HCT116 (cell line): Measurements from ENCODE around the gene TTC12. TPM values are rescaled to one million over a fixed set of nuclear protein-coding genes. Genes with fewer than 3 reads are reported as not detected.

ENCODE experiments used
- ATAC-seq: fragments of 200-7000 bp; cut with Tn5 transposase; 2 replicates; pipeline ENCODE4 v1.9.1; 2020; ENCODE audit warnings: mild to moderate bottlenecking, moderate library complexity
- BruUV-seq: library from RNA; stranded (reverse); fragments of 400-500 nt; replicated peaks from 2 replicates; lab custom pipeline; 2021; lab: Mats Ljungman, UMichigan
- CTCF ChIA-PET: fragments of 300-600 bp; sonication (Branson Sonifier 250); formaldehyde crosslinking; loops from one replicate; lab custom pipeline; 2021; ENCODE audit warnings: antibody characterized with exemption; lab: Charles Lee
- POLR2A ChIA-PET: fragments of 300-600, 350-600 bp; sonication (Branson Sonifier 250); formaldehyde crosslinking; loops from one replicate; lab custom pipeline; 2021; ENCODE audit warnings: antibody characterized with exemption; lab: Charles Lee
- RAD21 ChIA-PET, 2 experiments: fragments of 300-600 bp; sonication (Branson Sonifier 250); formaldehyde crosslinking; loops; one replicate each; lab custom pipeline; 2023; ENCODE audit warnings: low total read pairs in 2 of 2; ENCODE audit not compliant: uncharacterized antibody in 2 of 2, unreplicated experiment in 2 of 2, low non-redundant PET in 1 of 2; lab: Charles Lee
- DNase-seq: peaks from one replicate; pipeline ENCODE4 v3.0.0-alpha.2; 2010; ENCODE audit warnings: low read depth, low spot score
- H2AFZ ChIP-seq: fragments of 200-600 bp; shearing (Covaris generic), sonication (generic); 2 replicates; pipeline ENCODE4 v1.6.1; 2017; ENCODE audit warnings: low read depth, mixed run types, mixed read lengths, antibody characterized with exemption, low read length; ENCODE audit not compliant: poor library complexity, severe bottlenecking
- H3K27ac ChIP-seq: 2 replicates; pipeline ENCODE4 v1.5.1; 2012; ENCODE audit warnings: low read depth, low read length
- H3K27me3 ChIP-seq: fragments of 200-600 bp; sonication (generic); 2 replicates; pipeline ENCODE4 v1.6.1; 2016; ENCODE audit warnings: mixed run types, low read length, mixed read lengths; ENCODE audit not compliant: insufficient read depth
- H3K36me3 ChIP-seq, 2 experiments: fragments of 200-500 bp in 1 of 2; fragments of 200-600 bp in 1 of 2; sonication (Bioruptor generic) in 1 of 2; sonication (generic) in 1 of 2; 2 replicates each; pipeline versions ENCODE4 v1.5.1 to v1.6.1; 2014 to 2016; ENCODE audit warnings: low read length in 2 of 2, inconsistent platforms in 1 of 2, mixed read lengths in 1 of 2, mixed run types in 1 of 2; ENCODE audit not compliant: insufficient read depth in 2 of 2, control insufficient read depth in 1 of 2
- H3K4me1 ChIP-seq, 2 experiments: fragments of 200-600 bp in 1 of 2; sonication (generic) in 1 of 2; 2 replicates each; pipeline versions ENCODE4 v1.5.1 to v1.6.1; 2012 to 2017; ENCODE audit warnings: low read length in 2 of 2, inconsistent platforms in 1 of 2, mild to moderate bottlenecking in 1 of 2, mixed read lengths in 1 of 2, mixed run types in 1 of 2, moderate library complexity in 1 of 2; ENCODE audit not compliant: insufficient read depth in 2 of 2, control insufficient read depth in 1 of 2
- H3K4me2 ChIP-seq: fragments of 200-600 bp; sonication (generic); 2 replicates; pipeline ENCODE4 v1.6.1; 2017; ENCODE audit warnings: mixed run types, low read length, mixed read lengths
- H3K4me3 ChIP-seq, 2 experiments: fragments of 200-600 bp in 1 of 2; sonication (generic) in 1 of 2; replicated peaks in 1 of 2; 2 replicates each; pipeline ENCODE4 v1.5.1; 2011 to 2016; ENCODE audit warnings: low read length in 2 of 2, control low read depth in 1 of 2, low read depth in 1 of 2, mild to moderate bottlenecking in 1 of 2, mixed read lengths in 1 of 2, mixed run types in 1 of 2
- H3K79me2 ChIP-seq: fragments of 200-600 bp; sonication (generic); 2 replicates; pipeline ENCODE4 v1.6.1; 2017; ENCODE audit warnings: mild to moderate bottlenecking, mixed run types, low read length, moderate library complexity, mixed read lengths; ENCODE audit not compliant: insufficient read depth
- H3K9ac ChIP-seq: fragments of 200-600 bp; sonication (generic); 2 replicates; pipeline ENCODE4 v1.6.1; 2016; ENCODE audit warnings: low read length, mixed read lengths
- H3K9me2 ChIP-seq: fragments of 200-600 bp; sonication (generic), shearing (Covaris generic); 2 replicates; pipeline ENCODE4 v1.6.1; 2017; ENCODE audit warnings: mixed run types, mild to moderate bottlenecking, moderate library complexity; ENCODE audit not compliant: insufficient read depth
- H3K9me3 ChIP-seq, 2 experiments: fragments of 200-500 bp in 1 of 2; fragments of 200-600 bp in 1 of 2; sonication (Bioruptor generic) in 1 of 2; sonication (generic) in 1 of 2; 2 replicates each; pipeline ENCODE4 v1.6.1; 2014 to 2017; ENCODE audit warnings: low read length in 2 of 2, mixed read lengths in 2 of 2, inconsistent platforms in 1 of 2, low read depth in 1 of 2, mild to moderate bottlenecking in 1 of 2, mixed run types in 1 of 2, moderate library complexity in 1 of 2; ENCODE audit not compliant: control insufficient read depth in 1 of 2, insufficient read depth in 1 of 2
- H4K20me1 ChIP-seq: fragments of 200-600 bp; sonication (generic), shearing (Covaris generic); 2 replicates; pipeline ENCODE4 v1.6.1; 2017; ENCODE audit warnings: mixed run types, mild to moderate bottlenecking, moderate library complexity; ENCODE audit not compliant: insufficient read depth
- ATF3 ChIP-seq: IDR thresholded peaks from 2 replicates; pipeline ENCODE4 v1.6.1; 2012
- CBX3 ChIP-seq: IDR thresholded peaks from 2 replicates; pipeline ENCODE4 v1.6.1; 2012; ENCODE audit warnings: low read depth
- ELF1 ChIP-seq: IDR thresholded peaks from 2 replicates; pipeline ENCODE4 v1.6.1; 2012; ENCODE audit warnings: low read depth, borderline replicate concordance
- EZH2 ChIP-seq: fragments of 200-600 bp; sonication (generic); IDR thresholded peaks from 2 replicates; pipeline ENCODE4 v1.6.1; 2017; ENCODE audit warnings: antibody characterized with exemption, mixed run types
- POLR2A ChIP-seq: IDR thresholded peaks from 2 replicates; pipeline ENCODE4 v1.7.0; 2011; ENCODE audit warnings: borderline replicate concordance; ENCODE audit not compliant: insufficient read depth, insufficient read length; ENCODE audit errors: extremely low read depth
- POLR2AphosphoS5 ChIP-seq: IDR thresholded peaks from 2 replicates; pipeline ENCODE4 v1.6.1; 2011; ENCODE audit warnings: mild to moderate bottlenecking, low read depth, low read length, moderate library complexity
- RAD21 ChIP-seq: IDR thresholded peaks from 2 replicates; pipeline ENCODE4 v1.6.1; 2012; ENCODE audit warnings: low read depth, mild to moderate bottlenecking
- SP1 ChIP-seq: IDR thresholded peaks from 2 replicates; pipeline ENCODE4 v1.6.1; 2012; ENCODE audit warnings: low read depth
- TCF7L2 ChIP-seq: IDR thresholded peaks from 2 replicates; pipeline ENCODE4 v1.7.0; 2011; ENCODE audit warnings: borderline replicate concordance, inconsistent platforms; ENCODE audit not compliant: insufficient read depth, insufficient read length; ENCODE audit errors: extremely low read depth
- YY1 ChIP-seq: IDR thresholded peaks from 2 replicates; pipeline ENCODE4 v1.6.1; 2011; ENCODE audit warnings: low read length, low read depth, moderate library complexity, mild to moderate bottlenecking; ENCODE audit not compliant: insufficient replicate concordance; ENCODE audit errors: extremely low read depth
- ZBTB33 ChIP-seq: IDR thresholded peaks from 2 replicates; pipeline ENCODE4 v1.6.1; 2011; ENCODE audit warnings: mild to moderate bottlenecking, low read length, moderate library complexity; ENCODE audit not compliant: insufficient replicate concordance; ENCODE audit errors: extremely low read depth
- ZFX ChIP-seq: fragments of 450-650 bp; IDR thresholded peaks from 2 replicates; pipeline ENCODE4 v1.6.1; 2017
- intact Hi-C: fragments of 100-400 bp; cut with micrococcal nuclease; formaldehyde crosslinking; loops from 2 replicates; pipeline ENCODE4 v1.10.0; 2022
- total RNA-seq: library from RNA; stranded (reverse); gene quantifications from one replicate; pipeline ENCODE4 v1.2.1, GENCODE V29; 2021; ENCODE audit not compliant: unreplicated experiment
- TF ChIP-seq, protein P1 (sequence below): IDR thresholded peaks from 2 replicates; pipeline ENCODE4 v1.6.1; 2012; ENCODE audit warnings: low read depth
- TF ChIP-seq, protein P2 (sequence below), 3 experiments: fragments of 200-600 bp in 1 of 3; sonication (generic) in 1 of 3; IDR thresholded peaks in 2 of 3; conservative IDR thresholded peaks in 1 of 3; 2 replicates each; pipeline ENCODE4 v1.5.1; 2012 to 2017; ENCODE audit warnings: low read depth in 2 of 3, low read length in 2 of 3, antibody characterized with exemption in 1 of 3, borderline replicate concordance in 1 of 3, control low read depth in 1 of 3, mild to moderate bottlenecking in 1 of 3, mixed read lengths in 1 of 3, mixed run types in 1 of 3, moderate library complexity in 1 of 3; ENCODE audit not compliant: insufficient read depth in 1 of 3

TTC12 gene
- total RNA-seq, 1 experiment from 2014 or later: 12.6 TPM

GRCh38 chr11:113378692-113379091, 64.3 kb downstream of the TTC12 start:
- intact Hi-C loops: no loop called here

More at GRCh38 chr11:113378692-113379091, 64.3 kb downstream of the TTC12 start:
- Histone ChIP-seq H3K27me3 (no peaks in the 10 kb centered on the region), H3K27ac (no peak overlapping the region), H3K4me2 (no peak overlapping the region), H3K36me3 (no peaks in the 10 kb centered on the region), H3K9me3 (no peaks in the 10 kb centered on the region), H3K9me2 (no peaks in the 10 kb centered on the region), H3K4me3 (no peak overlapping the region), H3K9ac (no peak overlapping the region)
- ChIA-PET CTCF (no interaction called here), RAD21 (no interaction called here)
- DNase-seq: no peak
- BruUV-seq: no TSS peak
- TF ChIP-seq EZH2 (no peak), RAD21 (no peak), ZFX (no peak), ELF1 (no peak), POLR2AphosphoS5 (no peak), CBX3 (no peak), YY1 (no peak), TCF7L2 (no peak), ATF3 (no peak), SP1 (no peak), ZBTB33 (no peak), POLR2A (no peak)
- TF ChIP-seq, protein P1, sequence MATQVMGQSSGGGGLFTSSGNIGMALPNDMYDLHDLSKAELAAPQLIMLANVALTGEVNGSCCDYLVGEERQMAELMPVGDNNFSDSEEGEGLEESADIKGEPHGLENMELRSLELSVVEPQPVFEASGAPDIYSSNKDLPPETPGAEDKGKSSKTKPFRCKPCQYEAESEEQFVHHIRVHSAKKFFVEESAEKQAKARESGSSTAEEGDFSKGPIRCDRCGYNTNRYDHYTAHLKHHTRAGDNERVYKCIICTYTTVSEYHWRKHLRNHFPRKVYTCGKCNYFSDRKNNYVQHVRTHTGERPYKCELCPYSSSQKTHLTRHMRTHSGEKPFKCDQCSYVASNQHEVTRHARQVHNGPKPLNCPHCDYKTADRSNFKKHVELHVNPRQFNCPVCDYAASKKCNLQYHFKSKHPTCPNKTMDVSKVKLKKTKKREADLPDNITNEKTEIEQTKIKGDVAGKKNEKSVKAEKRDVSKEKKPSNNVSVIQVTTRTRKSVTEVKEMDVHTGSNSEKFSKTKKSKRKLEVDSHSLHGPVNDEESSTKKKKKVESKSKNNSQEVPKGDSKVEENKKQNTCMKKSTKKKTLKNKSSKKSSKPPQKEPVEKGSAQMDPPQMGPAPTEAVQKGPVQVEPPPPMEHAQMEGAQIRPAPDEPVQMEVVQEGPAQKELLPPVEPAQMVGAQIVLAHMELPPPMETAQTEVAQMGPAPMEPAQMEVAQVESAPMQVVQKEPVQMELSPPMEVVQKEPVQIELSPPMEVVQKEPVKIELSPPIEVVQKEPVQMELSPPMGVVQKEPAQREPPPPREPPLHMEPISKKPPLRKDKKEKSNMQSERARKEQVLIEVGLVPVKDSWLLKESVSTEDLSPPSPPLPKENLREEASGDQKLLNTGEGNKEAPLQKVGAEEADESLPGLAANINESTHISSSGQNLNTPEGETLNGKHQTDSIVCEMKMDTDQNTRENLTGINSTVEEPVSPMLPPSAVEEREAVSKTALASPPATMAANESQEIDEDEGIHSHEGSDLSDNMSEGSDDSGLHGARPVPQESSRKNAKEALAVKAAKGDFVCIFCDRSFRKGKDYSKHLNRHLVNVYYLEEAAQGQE: no peak
- TF ChIP-seq, protein P2, sequence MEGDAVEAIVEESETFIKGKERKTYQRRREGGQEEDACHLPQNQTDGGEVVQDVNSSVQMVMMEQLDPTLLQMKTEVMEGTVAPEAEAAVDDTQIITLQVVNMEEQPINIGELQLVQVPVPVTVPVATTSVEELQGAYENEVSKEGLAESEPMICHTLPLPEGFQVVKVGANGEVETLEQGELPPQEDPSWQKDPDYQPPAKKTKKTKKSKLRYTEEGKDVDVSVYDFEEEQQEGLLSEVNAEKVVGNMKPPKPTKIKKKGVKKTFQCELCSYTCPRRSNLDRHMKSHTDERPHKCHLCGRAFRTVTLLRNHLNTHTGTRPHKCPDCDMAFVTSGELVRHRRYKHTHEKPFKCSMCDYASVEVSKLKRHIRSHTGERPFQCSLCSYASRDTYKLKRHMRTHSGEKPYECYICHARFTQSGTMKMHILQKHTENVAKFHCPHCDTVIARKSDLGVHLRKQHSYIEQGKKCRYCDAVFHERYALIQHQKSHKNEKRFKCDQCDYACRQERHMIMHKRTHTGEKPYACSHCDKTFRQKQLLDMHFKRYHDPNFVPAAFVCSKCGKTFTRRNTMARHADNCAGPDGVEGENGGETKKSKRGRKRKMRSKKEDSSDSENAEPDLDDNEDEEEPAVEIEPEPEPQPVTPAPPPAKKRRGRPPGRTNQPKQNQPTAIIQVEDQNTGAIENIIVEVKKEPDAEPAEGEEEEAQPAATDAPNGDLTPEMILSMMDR (IDR thresholded peaks at IDR 0.05 in 2 of 3, conservative IDR thresholded peaks at IDR 0.05 in 1 of 3; ENCODE audit: borderline replicate concordance in 1 of 3, insufficient read depth in 1 of 3, low read depth in 2 of 3, low read length in 2 of 3): no peak
- TF ChIP-seq, all 23 proteins: peak for 0
- Histone ChIP-seq H3K4me1 (no peaks in the 10 kb centered on the region), H4K20me1 (no peaks in the 10 kb centered on the region), H2AFZ (no peak overlapping the region), H3K79me2 (no peaks in the 10 kb centered on the region)
- ATAC-seq: no peak
- POLR2A ChIA-PET: no interaction called here
